PC-3 (cell line): Measurements from ENCODE around the gene IL3. TPM values are rescaled to one million over a fixed set of nuclear protein-coding genes. Genes with fewer than 3 reads are reported as not detected.

Experiments
- ATAC-seq: fragments of 200-7000 bp; cut with Tn5 transposase; 2 replicates; pipeline ENCODE4 v1.9.1; 2020; ENCODE audit warnings: mild to moderate bottlenecking, moderate library complexity
- BruUV-seq: library from RNA; stranded (reverse); fragments of 400-500 nt; replicated peaks from 2 replicates; lab custom pipeline; 2021; lab: Mats Ljungman, UMichigan
- CTCF ChIA-PET: fragments of 300-600 bp; sonication (Branson Sonifier 250); formaldehyde crosslinking; loops from one replicate; lab custom pipeline; 2022; ENCODE audit warnings: antibody characterized with exemption; lab: Charles Lee
- POLR2A ChIA-PET: fragments of 300-600 bp; sonication (Branson Sonifier 250); formaldehyde crosslinking; loops from one replicate; lab custom pipeline; 2022; ENCODE audit warnings: antibody characterized with exemption; ENCODE audit not compliant: unreplicated experiment; lab: Charles Lee
- DNase-seq: peaks from one replicate; pipeline ENCODE4 v3.0.0-alpha.2; 2015
- H2AFZ ChIP-seq: fragments of 300-600 bp; sonication (generic); 2 replicates; pipeline ENCODE4 v1.6.0; 2016; ENCODE audit warnings: antibody characterized with exemption, low read length
- H3F3A ChIP-seq: fragments of 300-600 bp; sonication (generic); one replicate; pipeline ENCODE4 v1.6.0; 2017; ENCODE audit warnings: antibody characterized with exemption, low read length, control low read depth, mild to moderate bottlenecking; ENCODE audit not compliant: unreplicated experiment
- H3K27ac ChIP-seq: fragments of 300-600 bp; sonication (generic); 2 replicates; pipeline ENCODE4 v1.5.1; 2016; ENCODE audit warnings: mild to moderate bottlenecking, low read length
- H3K27me3 ChIP-seq: fragments of 300-600 bp; sonication (generic); 2 replicates; pipeline ENCODE4 v1.6.1; 2016; ENCODE audit warnings: low read length, mixed read lengths
- H3K36me3 ChIP-seq: fragments of 300-600 bp; sonication (generic); 2 replicates; pipeline ENCODE4 v1.6.1; 2016; ENCODE audit warnings: low read depth, mixed run types, low read length, mixed read lengths
- H3K4me1 ChIP-seq: fragments of 300-600 bp; sonication (generic); 2 replicates; pipeline ENCODE4 v1.5.1; 2016; ENCODE audit warnings: low read length; ENCODE audit not compliant: insufficient read depth
- H3K4me2 ChIP-seq: fragments of 300-600 bp; sonication (generic); 2 replicates; pipeline ENCODE4 v1.6.0; 2016; ENCODE audit warnings: low read length
- H3K4me3 ChIP-seq: fragments of 300-600 bp; sonication (generic); 2 replicates; pipeline ENCODE4 v1.5.1; 2016; ENCODE audit warnings: mild to moderate bottlenecking, low read length, mixed read lengths
- H3K79me2 ChIP-seq: fragments of 300-600 bp; sonication (generic); 2 replicates; pipeline ENCODE4 v1.6.1; 2017; ENCODE audit warnings: low read length, mixed read lengths
- H3K9ac ChIP-seq: fragments of 300-600 bp; sonication (generic); 2 replicates; pipeline ENCODE4 v1.6.0; 2016; ENCODE audit warnings: mild to moderate bottlenecking, low read length
- H3K9me2 ChIP-seq: fragments of 300-600 bp; sonication (generic); replicated peaks from 2 replicates; pipeline ENCODE4 v1.6.1; 2016; ENCODE audit warnings: mixed run types, low read length, mixed read lengths
- H3K9me3 ChIP-seq: fragments of 300-600 bp; sonication (generic); 2 replicates; pipeline ENCODE4 v1.6.1; 2016; ENCODE audit warnings: low read length, mixed read lengths
- H4K20me1 ChIP-seq: fragments of 300-600 bp; sonication (generic); 2 replicates; pipeline ENCODE4 v1.6.1; 2016; ENCODE audit warnings: low read length, mixed read lengths
- CTCF ChIP-seq: fragments of 300-600 bp; sonication (generic); conservative IDR thresholded peaks from 2 replicates; pipeline ENCODE4 v1.5.1; 2017; ENCODE audit warnings: antibody characterized with exemption, low read depth, mild to moderate bottlenecking, low read length
- EZH2 ChIP-seq: fragments of 300-600 bp; sonication (generic); IDR thresholded peaks from one replicate; pipeline ENCODE4 v1.6.1; 2017; ENCODE audit warnings: antibody characterized with exemption, mild to moderate bottlenecking, low read length; ENCODE audit not compliant: unreplicated experiment
- EZH2phosphoT487 ChIP-seq: fragments of 300-600 bp; sonication (generic); IDR thresholded peaks from 2 replicates; pipeline ENCODE4 v1.6.1; 2018; ENCODE audit warnings: mild to moderate bottlenecking, antibody characterized with exemption, low read length, borderline replicate concordance
- intact Hi-C: fragments of 100-400 bp; cut with micrococcal nuclease; formaldehyde crosslinking; loops from 2 replicates; pipeline ENCODE4 v1.9.0; 2023
- total RNA-seq: library from RNA; depleted of rRNA; stranded (reverse); fragments of >200 nt; gene quantifications from 2 replicates; pipeline ENCODE4 v1.2.3, GENCODE V29; 2014

The IL3 gene
- total RNA-seq, 1 experiment from 2014 or later = not detected

- H3K4me3 ChIP-seq = no peak overlapping the region
- CTCF ChIA-PET = no interaction called here
- no peaks in the 10 kb centered on the region for H3K9me3 ChIP-seq
- H3F3A ChIP-seq = no peaks in the 10 kb centered on the region
- H3K4me1 ChIP-seq = peaks cover 36% of the 10 kb centered on the region
- ATAC-seq (no peak), DNase-seq (no peak)
- POLR2A ChIA-PET = interaction anchor here (1.1 kb wide), 1 partner anchor 9 kb away, joined by 5 read pairs; no protein-coding TSS in a partner anchor
- TF ChIP-seq EZH2phosphoT487 = no peak
- no peak for TF ChIP-seq EZH2
- TF ChIP-seq CTCF = no peak
- H3K79me2 ChIP-seq = no peaks in the 10 kb centered on the region
- no peaks in the 10 kb centered on the region for H3K36me3 ChIP-seq
- H2AFZ ChIP-seq = no peak overlapping the region
- H3K9ac ChIP-seq = 0 out of 2 replicates have a peak overlapping the region, but pooled peaks have one; percentile 6
- peak overlapping the region; percentile 24; the same call in 1 of the 2 replicates for H3K4me2 ChIP-seq
- H3K27me3 ChIP-seq = no peaks in the 10 kb centered on the region
- peak overlapping the region; percentile 75 for H3K27ac ChIP-seq
- H4K20me1 ChIP-seq = no peaks in the 10 kb centered on the region
- intact Hi-C loops = no loop called here
- no TSS peak for BruUV-seq
- H3K9me2 ChIP-seq = no peaks in the 10 kb centered on the region
Observed at GRCh38 chr5:132085686-132086085, 25.2 kb downstream of the IL3 start.

- Histone ChIP-seq H3K4me1 (peaks cover 37% of the 10 kb centered on the region), H3K9me3 (no peaks in the 10 kb centered on the region), H3K27ac (peak overlapping the region; percentile 75), H3K27me3 (no peaks in the 10 kb centered on the region), H3F3A (no peaks in the 10 kb centered on the region), H3K4me3 (no peak overlapping the region), H3K4me2 (peak overlapping the region; percentile 24), H4K20me1 (no peaks in the 10 kb centered on the region), H3K79me2 (no peaks in the 10 kb centered on the region), H3K9ac (peak overlapping the region; percentile 27; the same call in 1 of the 2 replicates), H3K9me2 (no peaks in the 10 kb centered on the region), H2AFZ (no peak overlapping the region), H3K36me3 (no peaks in the 10 kb centered on the region)
- peak; percentile 91 for DNase-seq
- TF ChIP-seq CTCF (no peak), EZH2 (no peak)
- ATAC-seq = peak; percentile 90
- no TSS peak for BruUV-seq
- intact Hi-C loops = no loop called here
- POLR2A ChIA-PET = interaction anchor here (1.1 kb wide), 1 partner anchor 9 kb away, joined by 5 read pairs; no protein-coding TSS in a partner anchor
- CTCF ChIA-PET = no interaction called here
Observed at GRCh38 chr5:132086277-132086794, 25.9 kb downstream of the IL3 start.

GRCh38 chr5:132087176-132087575 is 26.7 kb downstream of the IL3 start:
- CTCF ChIA-PET = no interaction called here
- DNase-seq = no peak

More at GRCh38 chr5:132087176-132087575, 26.7 kb downstream of the IL3 start:
- peaks cover 37% of the 10 kb centered on the region for H3K4me1 ChIP-seq
- H3K36me3 ChIP-seq = no peaks in the 10 kb centered on the region
- no peak overlapping the region for H3K4me3 ChIP-seq
- no peaks in the 10 kb centered on the region for H4K20me1 ChIP-seq
- H3K9me3 ChIP-seq = no peaks in the 10 kb centered on the region
- H3K9ac ChIP-seq = no peak overlapping the region
- H3K27ac ChIP-seq = peak overlapping the region; percentile 75
- POLR2A ChIA-PET = no interaction called here
- no TSS peak for BruUV-seq
- no peaks in the 10 kb centered on the region for H3K9me2 ChIP-seq
- no peak overlapping the region for H3K4me2 ChIP-seq
- H2AFZ ChIP-seq = no peak overlapping the region
- TF ChIP-seq CTCF (no peak), EZH2phosphoT487 (no peak), EZH2 (no peak)
- no peaks in the 10 kb centered on the region for H3K27me3 ChIP-seq
- no peaks in the 10 kb centered on the region for H3K79me2 ChIP-seq
- intact Hi-C loops = no loop called here
- H3F3A ChIP-seq = no peaks in the 10 kb centered on the region
- ATAC-seq = no peak
